Left ventricle myocardium superior (tissue), 1 donor: Measurements from ENCODE around the gene SLC25A4. TPM values are rescaled to one million over a fixed set of nuclear protein-coding genes. Genes with fewer than 3 reads are reported as not detected.
"Not testable (repeated sequence)": the region's sequence is repeated elsewhere in the genome, so short reads cannot be mapped to it uniquely, and the experiment has no call there.

Experiments used
- ATAC-seq: fragments of 200-7000 bp; cut with Tn5 transposase; one replicate; pipeline ENCODE4 v1.9.1; 2020; ENCODE audit warnings: mild to moderate bottlenecking, moderate library complexity
- DNase-seq: peaks from one replicate; pipeline ENCODE4 v3.0.0-alpha.2; 2020
- intact Hi-C: fragments of 100-400 bp; cut with micrococcal nuclease; formaldehyde crosslinking; loops from one replicate; pipeline ENCODE4 v1.11.0; 2022
- total RNA-seq: library from RNA; stranded (reverse); fragmentation: NEBNext Ultra II Directional; extraction: Animal tissue kit (Norgen Biotek cat#: 25700); gene quantifications from one replicate; pipeline ENCODE4 v1.2.1, GENCODE V29; 2021
- donor health status: DM: no; HTN: yes; CAD: no; lungs with severe emphysema.

SLC25A4 gene
- total RNA-seq, 1 donor from 2014 or later = 2,343 TPM

DNA sequence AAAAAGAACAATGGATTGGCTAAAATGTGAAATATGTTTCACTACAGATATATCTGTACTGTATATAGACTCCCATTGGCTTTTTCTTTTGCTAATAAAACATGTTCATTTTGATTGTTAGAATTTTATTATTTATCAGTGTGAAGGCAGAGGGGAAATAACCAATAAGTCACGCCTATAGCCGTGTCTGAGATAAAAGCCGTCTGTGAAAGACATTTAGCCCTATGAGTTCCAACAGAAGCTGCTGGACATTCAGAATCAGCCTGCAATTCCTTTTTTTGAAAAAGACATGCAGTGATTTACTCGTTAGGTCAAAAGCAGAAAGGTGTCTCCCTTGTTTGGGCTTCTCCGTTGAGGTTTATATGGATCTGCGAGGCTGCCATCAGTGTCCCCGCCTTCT lies 24.2 kb upstream of the SLC25A4 start:
- ATAC-seq = no peak
- intact Hi-C loops = no loop called here
- no peak for DNase-seq

GRCh38 chr4:185119467-185119866 lies 23.6 kb upstream of the SLC25A4 start:
- ATAC-seq, DNase-seq, intact Hi-C loops: not testable (repeated sequence)

GRCh38 chr4:185119927-185120630 lies 23.0 kb upstream of the SLC25A4 start:
- no peak for DNase-seq
- intact Hi-C loops = no loop called here
- ATAC-seq = peak; percentile 77

- ATAC-seq (no peak), DNase-seq (no peak)
- intact Hi-C loops = no loop called here
Observed at GRCh38 chr4:185120631-185120946, 22.5 kb upstream of the SLC25A4 start.

GRCh38 chr4:185122681-185123345 lies 20.3 kb upstream of the SLC25A4 start:
- ATAC-seq (no peak), DNase-seq (no peak)
- intact Hi-C loops = no loop called here

GRCh38 chr4:185124006-185124405 lies 19.1 kb upstream of the SLC25A4 start:
- ATAC-seq (no peak), DNase-seq (no peak)
- intact Hi-C loops = no loop called here

DNA sequence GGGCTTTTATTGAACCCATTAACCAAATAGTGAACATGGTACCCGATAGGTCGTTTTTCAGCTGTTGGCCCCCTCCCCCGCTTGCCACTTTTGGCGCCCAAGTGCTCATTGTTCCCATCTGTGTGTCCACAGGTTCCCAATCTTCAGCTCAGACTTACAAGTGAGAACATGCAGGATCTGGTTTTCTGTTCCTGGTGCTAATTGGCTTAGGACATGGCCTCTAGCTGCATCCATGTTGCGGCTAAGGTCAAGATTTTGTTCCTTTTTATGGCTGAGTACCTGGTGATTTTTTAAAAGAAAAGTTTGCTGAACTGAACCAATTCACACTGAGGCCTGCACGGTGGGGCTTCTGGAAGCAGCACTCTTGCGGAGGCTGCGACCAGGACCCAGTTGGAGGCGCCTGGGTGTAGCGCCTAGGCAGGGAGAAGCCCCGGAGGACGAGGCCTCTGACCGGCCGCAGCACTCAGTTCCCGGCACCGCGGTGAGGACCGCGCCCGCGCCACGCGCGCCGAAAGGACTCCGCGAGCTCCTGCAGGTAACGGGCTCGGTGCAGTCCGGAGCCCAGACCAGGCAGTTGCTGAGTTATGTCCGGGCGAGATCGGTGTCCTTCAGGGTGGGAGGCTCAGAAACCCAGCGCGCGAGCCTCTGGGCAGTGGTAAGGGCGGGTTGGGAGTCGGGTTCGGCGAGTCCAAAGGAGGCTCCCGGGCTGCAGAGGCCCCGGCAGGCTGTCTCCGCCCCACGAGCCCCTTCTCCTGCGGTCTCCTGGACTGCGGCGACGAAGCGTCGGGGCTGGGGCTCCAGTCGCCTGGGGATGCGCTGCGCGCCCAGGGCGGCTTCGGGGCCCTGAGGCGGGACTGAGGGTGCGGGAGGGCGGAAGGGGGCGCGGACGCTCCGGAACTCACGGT lies 15.8 kb upstream of the SLC25A4 start:
- DNase-seq (peak; percentile 54), ATAC-seq (peak; percentile 63)
- intact Hi-C loops = no loop called here

- intact Hi-C loops = no loop called here
- ATAC-seq (peak; percentile 72), DNase-seq (peak; percentile 53)
Observed at GRCh38 chr4:185128272-185129119, 14.6 kb upstream of the SLC25A4 start.

DNA sequence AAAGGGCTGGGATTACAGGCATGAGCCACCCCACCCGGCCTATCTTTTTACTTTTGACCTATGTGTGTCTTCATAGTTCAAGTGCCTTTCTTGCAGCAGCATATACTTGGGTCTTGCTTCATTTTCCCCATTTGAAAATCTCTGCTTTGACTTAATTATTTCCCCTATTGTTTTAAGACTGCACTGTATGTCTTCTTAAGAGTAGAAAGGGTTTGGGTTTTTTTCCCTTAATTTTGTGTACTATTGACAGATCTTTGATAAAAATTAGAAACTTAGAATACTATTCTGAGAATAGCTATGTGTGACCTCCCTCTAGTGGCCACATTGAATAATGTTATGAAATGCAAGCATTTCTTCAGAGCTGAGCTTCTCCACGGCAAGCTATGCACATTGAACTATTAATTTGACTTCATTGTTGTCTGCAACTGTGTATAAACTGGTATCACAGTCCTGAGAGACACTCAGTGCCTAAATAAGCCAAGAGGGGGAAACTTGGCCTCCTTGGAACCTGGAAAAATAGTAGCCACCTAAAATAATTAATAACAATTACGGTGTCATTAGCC lies 8.7 kb upstream of the SLC25A4 start:
- ATAC-seq = peak; percentile 35
- intact Hi-C loops = loop anchor here (2.0 kb wide), 1 partner anchor 96 kb away; no protein-coding TSS in a partner anchor

DNA sequence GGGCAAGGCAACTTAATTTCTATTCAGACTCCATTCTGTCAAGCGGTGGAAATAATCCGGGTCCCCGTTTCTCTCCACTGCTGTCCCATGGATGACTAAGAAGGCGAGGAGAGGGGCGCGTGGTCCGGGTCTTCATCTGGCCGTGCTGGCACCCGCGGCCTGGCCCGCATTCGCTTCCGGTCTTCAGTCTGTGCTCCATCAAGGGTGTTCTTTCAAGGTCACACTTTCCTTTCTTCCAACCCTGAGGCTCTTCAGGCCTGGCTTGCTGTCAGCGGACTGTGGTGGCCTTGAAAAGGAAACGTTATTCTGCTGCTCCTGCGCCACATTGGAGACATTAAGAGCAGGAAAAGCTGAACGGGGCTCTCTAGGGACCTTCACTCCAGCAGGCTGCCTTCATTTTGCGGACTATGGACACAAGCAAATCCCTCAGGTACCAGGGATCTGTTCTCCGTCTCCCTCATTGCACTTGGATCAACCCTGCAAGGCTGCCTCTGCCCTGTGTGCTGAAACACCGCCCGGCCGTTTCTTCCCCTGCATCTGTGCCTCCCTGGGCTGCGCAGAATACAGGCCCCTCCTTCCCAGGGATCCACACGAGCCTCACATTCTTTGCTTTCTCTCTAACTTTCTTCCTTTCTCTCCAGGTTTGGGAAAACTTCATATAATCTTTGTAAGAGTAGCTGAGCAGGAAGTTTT lies 5.7 kb upstream of the SLC25A4 start:
- ATAC-seq (peak; percentile 69), DNase-seq (peak; percentile 59)
- intact Hi-C loops = no loop called here

More for the DNA sequence above, 8.7 kb upstream of the SLC25A4 start:
- DNase-seq = no peak

- ATAC-seq = no peak
- intact Hi-C loops = no loop called here
- DNase-seq = no peak
Observed at GRCh38 chr4:185138161-185138560, 4.9 kb upstream of the SLC25A4 start.

DNA sequence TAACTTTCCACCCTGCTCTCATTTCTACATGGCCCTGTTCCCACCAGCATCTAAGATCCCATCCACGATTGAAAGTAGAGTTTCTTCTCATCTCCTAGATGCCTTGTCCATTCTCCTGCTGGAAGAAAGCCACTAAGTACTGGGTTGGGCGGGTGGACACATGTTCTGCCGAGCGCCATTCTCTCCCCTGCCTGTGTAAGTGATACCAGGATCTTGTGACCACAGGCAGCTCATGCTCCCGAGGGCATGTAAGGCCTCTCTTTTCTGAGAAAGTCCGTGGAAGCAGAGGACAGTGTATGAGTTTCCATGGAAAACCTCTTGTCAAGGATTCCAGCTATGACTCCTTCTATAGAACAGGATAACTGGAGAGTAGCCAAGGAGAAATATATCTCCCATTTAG lies 3.3 kb upstream of the SLC25A4 start:
- intact Hi-C loops = no loop called here
- ATAC-seq (no peak), DNase-seq (no peak)

- ATAC-seq (peak; percentile 3), DNase-seq (no peak)
- intact Hi-C loops = no loop called here
Observed at GRCh38 chr4:185141777-185142176, 1.3 kb upstream of the SLC25A4 start.

- no peak for ATAC-seq
Observed at GRCh38 chr4:185142564-185142911, 528 bp upstream of the SLC25A4 start.

GRCh38 chr4:185143601-185143969 lies 519 bp downstream of the SLC25A4 start:
- intact Hi-C loops = no loop called here
- peak; percentile 32 for ATAC-seq
- peak; percentile 84 for DNase-seq

More at GRCh38 chr4:185142564-185142911, 528 bp upstream of the SLC25A4 start:
- intact Hi-C loops = no loop called here
- no peak for DNase-seq

DNA sequence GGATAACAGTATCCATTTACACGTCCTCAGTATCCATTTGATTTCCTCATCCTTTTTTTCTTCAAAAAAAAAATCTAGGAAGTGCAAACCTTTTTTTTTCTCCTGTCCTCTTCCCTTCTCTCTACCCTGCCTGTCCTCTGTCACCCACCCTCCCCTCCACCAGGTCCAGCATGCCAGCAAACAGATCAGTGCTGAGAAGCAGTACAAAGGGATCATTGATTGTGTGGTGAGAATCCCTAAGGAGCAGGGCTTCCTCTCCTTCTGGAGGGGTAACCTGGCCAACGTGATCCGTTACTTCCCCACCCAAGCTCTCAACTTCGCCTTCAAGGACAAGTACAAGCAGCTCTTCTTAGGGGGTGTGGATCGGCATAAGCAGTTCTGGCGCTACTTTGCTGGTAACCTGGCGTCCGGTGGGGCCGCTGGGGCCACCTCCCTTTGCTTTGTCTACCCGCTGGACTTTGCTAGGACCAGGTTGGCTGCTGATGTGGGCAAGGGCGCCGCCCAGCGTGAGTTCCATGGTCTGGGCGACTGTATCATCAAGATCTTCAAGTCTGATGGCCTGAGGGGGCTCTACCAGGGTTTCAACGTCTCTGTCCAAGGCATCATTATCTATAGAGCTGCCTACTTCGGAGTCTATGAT lies 1.7 kb downstream of the SLC25A4 start:
- DNase-seq (peak; percentile 41), ATAC-seq (no peak)
- intact Hi-C loops = no loop called here

DNA sequence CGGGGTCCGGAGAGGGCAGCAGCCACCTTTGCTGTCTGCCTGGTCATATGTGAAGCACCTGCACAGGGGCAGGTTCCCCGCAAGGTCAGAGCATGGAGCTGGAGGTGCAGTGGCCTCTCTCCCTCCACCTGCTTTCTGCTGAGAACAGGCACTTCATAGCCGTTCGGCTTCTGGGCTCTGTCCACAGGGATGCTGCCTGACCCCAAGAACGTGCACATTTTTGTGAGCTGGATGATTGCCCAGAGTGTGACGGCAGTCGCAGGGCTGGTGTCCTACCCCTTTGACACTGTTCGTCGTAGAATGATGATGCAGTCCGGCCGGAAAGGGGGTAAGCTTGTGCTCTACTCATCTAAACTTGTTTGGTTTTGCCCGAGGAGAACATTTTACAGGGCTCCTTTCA lies 2.5 kb downstream of the SLC25A4 start:
- peak; percentile 20 for ATAC-seq
- peak; percentile 71 for DNase-seq
- intact Hi-C loops = no loop called here

- peak; percentile 31 for DNase-seq
- intact Hi-C loops = no loop called here
- no peak for ATAC-seq
Observed at GRCh38 chr4:185149392-185149791, 6.3 kb downstream of the SLC25A4 start.
